HepG2 (cell line): ENCODE results near the gene S100A13. TPM values are rescaled to one million over a fixed set of nuclear protein-coding genes. Genes with fewer than 3 reads are reported as not detected.
A peak's percentile ranks its signal among the peaks of the same experiment; 100 is the strongest.

Source experiments
- CEBPB ChIP-seq: IDR thresholded peaks from 2 replicates; pipeline ENCODE4 v1.6.1; 2011; ENCODE audit warnings: low read depth, low read length, improper control_type of control experiment, borderline replicate concordance
- FOXC1 ChIP-seq: sonication (generic); formaldehyde crosslinking; IDR thresholded peaks from 2 replicates; pipeline ENCODE4 v1.8.0; 2022; ENCODE audit warnings: mild to moderate bottlenecking, missing genetic modification reagents, borderline replicate concordance
- GFI1 ChIP-seq: sonication (generic); formaldehyde crosslinking; IDR thresholded peaks from 2 replicates; pipeline ENCODE4 v1.5.0; 2020; ENCODE audit warnings: missing genetic modification reagents, mild to moderate bottlenecking, borderline replicate concordance
- HNRNPH1 ChIP-seq: fragments of 200-400 bp; formaldehyde crosslinking; optimal IDR thresholded peaks from 2 replicates; pipeline ENCODE3; 2017; ENCODE audit warnings: mild to moderate bottlenecking, low read depth, low read length
- KLF13 ChIP-seq: sonication (generic); formaldehyde crosslinking; IDR thresholded peaks from 2 replicates; pipeline ENCODE4 v1.4.0; 2020; ENCODE audit warnings: mild to moderate bottlenecking, missing genetic modification reagents
- RAD51 ChIP-seq: fragments of 450-650 bp; IDR thresholded peaks from 2 replicates; pipeline ENCODE4 v1.6.1; 2016; ENCODE audit warnings: borderline replicate concordance
- SAFB2 ChIP-seq: sonication (generic); formaldehyde crosslinking; IDR thresholded peaks from 2 replicates; pipeline ENCODE4 v1.5.1; 2020; ENCODE audit warnings: missing genetic modification reagents, low read depth, mild to moderate bottlenecking, borderline replicate concordance
- SETDB1 ChIP-seq: sonication (generic); formaldehyde crosslinking; IDR thresholded peaks from 2 replicates; pipeline ENCODE4 v1.5.1; 2020; ENCODE audit warnings: missing genetic modification reagents, mild to moderate bottlenecking, borderline replicate concordance
- SKI ChIP-seq: fragments of 450-650 bp; IDR thresholded peaks from one replicate; pipeline ENCODE4 v1.6.1; 2018; ENCODE audit warnings: mild to moderate bottlenecking; ENCODE audit not compliant: partially characterized antibody
- SOX5 ChIP-seq: IDR thresholded peaks from 2 replicates; pipeline ENCODE4 v1.6.1; 2016; ENCODE audit warnings: borderline replicate concordance
- THAP11 ChIP-seq: IDR thresholded peaks from 2 replicates; pipeline ENCODE4 v1.6.1; 2016; ENCODE audit warnings: missing biosample characterization, missing genetic modification reagents
- YEATS2 ChIP-seq: sonication (generic); formaldehyde crosslinking; IDR thresholded peaks from 2 replicates; pipeline ENCODE4 v1.4.0; 2020; ENCODE audit warnings: missing genetic modification reagents, borderline replicate concordance
- ZFP90 ChIP-seq: sonication (generic); formaldehyde crosslinking; IDR thresholded peaks from 2 replicates; pipeline ENCODE4 v1.8.0; 2022; ENCODE audit warnings: missing genetic modification reagents, mild to moderate bottlenecking, inconsistent platforms, borderline replicate concordance
- ZNF318 ChIP-seq: sonication (generic); formaldehyde crosslinking; IDR thresholded peaks from 2 replicates; pipeline ENCODE4 v1.4.0; 2020; ENCODE audit warnings: mild to moderate bottlenecking, missing genetic modification reagents
- ZNF550 ChIP-seq: sonication (generic); formaldehyde crosslinking; IDR thresholded peaks from 2 replicates; pipeline ENCODE4 v1.4.0; 2020; ENCODE audit warnings: mild to moderate bottlenecking, missing genetic modification reagents, borderline replicate concordance
- polyA plus RNA-seq, 8 experiments: library from polyadenylated mRNA; depleted of rRNA in 3 of 8; stranded (reverse) in 7 of 8; unstranded in 1 of 8; fragments of >200 nt; fragmentation: Illumina TruSeq in 4 of 8; extraction: Trizol in 4 of 8; gene quantifications; 2 replicates each; pipeline versions ENCODE4 v1.2.1 to v1.2.3, GENCODE V29; 2011 to 2016; ENCODE audit warnings: low read depth in 4 of 8, missing spikeins in 1 of 8, mixed read lengths in 1 of 8; ENCODE audit not compliant: insufficient read depth in 1 of 8
- total RNA-seq, 5 experiments: library from RNA; depleted of rRNA; stranded (reverse); fragments of >200 nt; fragmentation: Illumina TruSeq; extraction: Trizol; gene quantifications; 2 replicates each; pipeline ENCODE4 v1.2.3, GENCODE V29; 2016; ENCODE audit warnings: low read depth in 1 of 5
- TF ChIP-seq, protein P1 (sequence below): sonication (generic); formaldehyde crosslinking; IDR thresholded peaks from 2 replicates; pipeline ENCODE4 v1.8.1; 2022; ENCODE audit warnings: mild to moderate bottlenecking, missing genetic modification reagents
- TF ChIP-seq, protein P2 (sequence below): sonication (generic); formaldehyde crosslinking; IDR thresholded peaks from 2 replicates; pipeline ENCODE4 v1.4.0; 2020; ENCODE audit warnings: missing genetic modification reagents, borderline replicate concordance

S100A13 gene
- total and polyA plus RNA-seq, 2 of the 13 experiments (the other 11 are each of a cell fraction or from before 2014, with no cell fraction given), result 89.5 to 172 TPM

GRCh38 chr1:153626904-153627714, at the start of gene S100A13 (continued):
- TF ChIP-seq, protein P1, sequence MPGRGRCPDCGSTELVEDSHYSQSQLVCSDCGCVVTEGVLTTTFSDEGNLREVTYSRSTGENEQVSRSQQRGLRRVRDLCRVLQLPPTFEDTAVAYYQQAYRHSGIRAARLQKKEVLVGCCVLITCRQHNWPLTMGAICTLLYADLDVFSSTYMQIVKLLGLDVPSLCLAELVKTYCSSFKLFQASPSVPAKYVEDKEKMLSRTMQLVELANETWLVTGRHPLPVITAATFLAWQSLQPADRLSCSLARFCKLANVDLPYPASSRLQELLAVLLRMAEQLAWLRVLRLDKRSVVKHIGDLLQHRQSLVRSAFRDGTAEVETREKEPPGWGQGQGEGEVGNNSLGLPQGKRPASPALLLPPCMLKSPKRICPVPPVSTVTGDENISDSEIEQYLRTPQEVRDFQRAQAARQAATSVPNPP, result no peak
- TF ChIP-seq ZFP90 (CRISPR knock-in tag), result no peak
- peak; percentile 30; the same call in 1 of the 2 replicates for TF ChIP-seq THAP11
- no peak for TF ChIP-seq SAFB2 (CRISPR knock-in tag)
- no peak for TF ChIP-seq CEBPB
- TF ChIP-seq RAD51, result no peak
- TF ChIP-seq GFI1 (CRISPR knock-in tag), result peak; percentile 39
- TF ChIP-seq, protein P2, sequence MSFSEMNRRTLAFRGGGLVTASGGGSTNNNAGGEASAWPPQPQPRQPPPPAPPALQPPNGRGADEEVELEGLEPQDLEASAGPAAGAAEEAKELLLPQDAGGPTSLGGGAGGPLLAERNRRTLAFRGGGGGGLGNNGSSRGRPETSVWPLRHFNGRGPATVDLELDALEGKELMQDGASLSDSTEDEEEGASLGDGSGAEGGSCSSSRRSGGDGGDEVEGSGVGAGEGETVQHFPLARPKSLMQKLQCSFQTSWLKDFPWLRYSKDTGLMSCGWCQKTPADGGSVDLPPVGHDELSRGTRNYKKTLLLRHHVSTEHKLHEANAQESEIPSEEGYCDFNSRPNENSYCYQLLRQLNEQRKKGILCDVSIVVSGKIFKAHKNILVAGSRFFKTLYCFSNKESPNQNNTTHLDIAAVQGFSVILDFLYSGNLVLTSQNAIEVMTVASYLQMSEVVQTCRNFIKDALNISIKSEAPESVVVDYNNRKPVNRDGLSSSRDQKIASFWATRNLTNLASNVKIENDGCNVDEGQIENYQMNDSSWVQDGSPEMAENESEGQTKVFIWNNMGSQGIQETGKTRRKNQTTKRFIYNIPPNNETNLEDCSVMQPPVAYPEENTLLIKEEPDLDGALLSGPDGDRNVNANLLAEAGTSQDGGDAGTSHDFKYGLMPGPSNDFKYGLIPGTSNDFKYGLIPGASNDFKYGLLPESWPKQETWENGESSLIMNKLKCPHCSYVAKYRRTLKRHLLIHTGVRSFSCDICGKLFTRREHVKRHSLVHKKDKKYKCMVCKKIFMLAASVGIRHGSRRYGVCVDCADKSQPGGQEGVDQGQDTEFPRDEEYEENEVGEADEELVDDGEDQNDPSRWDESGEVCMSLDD, result no peak; the same call in 1 of the 2 replicates
- no peak for TF ChIP-seq SETDB1 (CRISPR knock-in tag)
- no peak for TF ChIP-seq ZNF318
- no peak for TF ChIP-seq KLF13 (CRISPR knock-in tag)
- 0 out of 2 replicates have a peak, but pooled peaks have one; percentile 23 for TF ChIP-seq SOX5 (CRISPR knock-in tag)
- no peak for TF ChIP-seq HNRNPH1
- no peak for TF ChIP-seq ZNF550 (CRISPR knock-in tag)
- TF ChIP-seq YEATS2 (CRISPR knock-in tag), result no peak
- TF ChIP-seq FOXC1 (CRISPR knock-in tag), result peak; percentile 40
- no peak for TF ChIP-seq SKI
